Cardiac fibroblast (primary cell): Measurements from ENCODE around the gene SYAP1.
"Not testable (repeated sequence)": the region's sequence is repeated elsewhere in the genome, so short reads cannot be mapped to it uniquely, and the experiment has no call there.

Experiments
- DNase-seq, 2 donors: peaks; one replicate each; pipeline versions ENCODE4 v3.0.0 to v3.0.0-alpha.2; 2010; ENCODE audit warnings: low read depth in 2 of 2
- H3K4me3 ChIP-seq, 2 donors: replicated peaks in 1 of 2; 1 replicate in 1 of 2; 2 replicates in 1 of 2; pipeline ENCODE4 v1.5.1; 2011; ENCODE audit warnings: low read depth in 2 of 2, low read length in 2 of 2, mild to moderate bottlenecking in 2 of 2, moderate library complexity in 1 of 2
- CTCF ChIP-seq: IDR thresholded peaks from one replicate; pipeline ENCODE4 v1.5.1; 2011; ENCODE audit warnings: low read depth, mild to moderate bottlenecking, low read length, inconsistent platforms

Gene SYAP1

GRCh38 chrX:16711219-16711811 is 8.1 kb upstream of the SYAP1 start:
- no peak for DNase-seq
- no peak for TF ChIP-seq CTCF
- peak overlapping the region; percentile 63 to 66 for H3K4me3 ChIP-seq

- H3K4me3 ChIP-seq: peak overlapping the region; percentile 63 to 66
- TF ChIP-seq CTCF: no peak
- no peak for DNase-seq
These were observed 7.4 kb upstream of the SYAP1 start for GRCh38 chrX:16711893-16712547.

GRCh38 chrX:16712548-16713155 is 6.8 kb upstream of the SYAP1 start, which contains the start of gene CTPS2:
CTPS2 (minus strand) TSS chrX:16712669; CDS start chrX:16702902, 9,767 bp downstream.
- TF ChIP-seq CTCF: peak; percentile 15
- H3K4me3 ChIP-seq: peak within 1 kb of the TSS; percentile 63 to 66
- DNase-seq: peak; percentile 58 to 61

- TF ChIP-seq CTCF: no peak
- no peak overlapping the region for H3K4me3 ChIP-seq
- no peak for DNase-seq
These were observed 4.9 kb upstream of the SYAP1 start for GRCh38 chrX:16714504-16714903.

GRCh38 chrX:16715638-16716037 is 3.8 kb upstream of the SYAP1 start:
- H3K4me3 ChIP-seq, DNase-seq: not testable (repeated sequence)

- H3K4me3 ChIP-seq, DNase-seq: not testable (repeated sequence)
These were observed 3.0 kb upstream of the SYAP1 start for GRCh38 chrX:16716451-16716850.

- no peak for TF ChIP-seq CTCF
- DNase-seq: no peak
- H3K4me3 ChIP-seq: peak overlapping the region; percentile 49 to 53
These were observed 533 bp upstream of the SYAP1 start for GRCh38 chrX:16718824-16719333.
